Memory B cell (primary cell): ENCODE measurements around the gene TBC1D9B.
A peak's percentile ranks its signal among the peaks of the same experiment; 100 is the strongest.

Source experiments
- ATAC-seq: fragments of 150-1000 bp; cut with Tn5 transposase; 2 replicates; pipeline ENCODE4 v1.10.0; 2021; ENCODE audit warnings: low read depth, mild to moderate bottlenecking, moderate library complexity
- DNase-seq, 2 donors: peaks; one replicate each; pipeline ENCODE4 v3.0.0; 2022; ENCODE audit warnings: low spot score in 2 of 2
- H3K27ac Mint-ChIP-seq: one replicate; pipeline ENCODE4 v1.8.0; 2022; ENCODE audit warnings: mild to moderate bottlenecking, moderate library complexity, mixed read lengths
- H3K27me3 Mint-ChIP-seq: one replicate; pipeline ENCODE4 v1.8.0; 2022; ENCODE audit warnings: mixed read lengths
- H3K36me3 Mint-ChIP-seq: one replicate; pipeline ENCODE4 v1.8.0; 2022; ENCODE audit warnings: mild to moderate bottlenecking, mixed read lengths
- H3K4me1 Mint-ChIP-seq: one replicate; pipeline ENCODE4 v1.8.0; 2022; ENCODE audit warnings: mixed read lengths
- H3K4me3 Mint-ChIP-seq: one replicate; pipeline ENCODE4 v1.8.0; 2022; ENCODE audit warnings: mild to moderate bottlenecking, moderate library complexity, mixed read lengths
- H3K9me3 Mint-ChIP-seq: one replicate; pipeline ENCODE4 v1.8.0; 2022; ENCODE audit warnings: mixed read lengths

TBC1D9B gene

DNA sequence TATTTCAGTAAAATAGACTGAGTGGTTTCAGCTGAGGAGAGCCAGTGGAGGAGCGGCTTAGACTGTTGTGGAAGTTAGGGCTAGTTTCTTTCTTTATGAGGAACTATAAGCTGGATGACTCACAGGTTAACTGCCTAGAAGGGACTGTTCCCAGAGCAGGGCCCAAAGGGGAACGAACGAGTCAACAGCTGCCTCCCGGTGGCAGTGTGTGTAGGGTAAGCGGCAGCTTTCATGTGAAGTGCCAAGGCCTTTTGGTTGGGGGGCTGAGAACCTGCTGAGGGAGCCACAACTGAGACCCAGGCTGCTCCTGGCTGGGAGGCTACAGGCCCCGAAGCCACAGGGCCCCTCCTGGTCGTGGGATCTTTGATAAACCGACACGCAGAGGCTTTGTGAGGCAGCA lies 80.0 kb downstream of the TBC1D9B start:
- no peak for DNase-seq
- peaks cover 31% of the 10 kb centered on the region for H3K36me3 Mint-ChIP-seq
- peaks cover 10% of the 10 kb centered on the region for H3K4me1 Mint-ChIP-seq

DNA sequence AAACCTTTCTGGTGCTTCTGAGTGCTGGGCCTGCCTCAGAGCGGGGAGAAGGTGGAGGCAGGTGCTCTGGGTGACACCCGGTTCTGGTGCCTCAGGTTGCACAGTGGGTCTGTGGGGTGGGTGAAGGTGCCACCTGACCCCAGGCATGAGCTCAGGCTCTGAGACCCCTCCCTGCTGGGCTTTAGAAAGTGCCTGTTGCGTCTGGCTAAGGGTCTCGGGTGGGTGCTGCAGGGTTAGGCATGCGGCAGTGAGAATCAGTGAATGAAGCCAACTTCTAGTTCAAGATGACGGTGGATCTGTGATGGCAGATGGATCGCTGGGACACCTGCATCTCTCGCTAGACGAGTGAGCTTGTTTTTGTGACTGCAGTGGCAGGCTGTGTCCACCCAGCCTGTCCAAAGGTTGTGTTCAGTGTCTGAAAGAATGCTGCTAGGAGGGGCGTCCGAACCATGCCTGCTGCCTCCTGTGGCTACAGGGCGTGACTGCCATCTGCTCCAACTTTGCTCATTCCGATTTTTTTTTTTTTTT lies 82.0 kb downstream of the TBC1D9B start:
- no peaks in the 10 kb centered on the region for H3K9me3 Mint-ChIP-seq
- H3K4me1 Mint-ChIP-seq, result peaks cover 21% of the 10 kb centered on the region
- peaks cover 21% of the 10 kb centered on the region for H3K36me3 Mint-ChIP-seq
- no peak for DNase-seq
- no peak overlapping the region for H3K4me3 Mint-ChIP-seq
- peak overlapping the region; percentile 35 for H3K27ac Mint-ChIP-seq
- no peak for ATAC-seq
- no peaks in the 10 kb centered on the region for H3K27me3 Mint-ChIP-seq

More for the DNA sequence above, 80.0 kb downstream of the TBC1D9B start:
- no peaks in the 10 kb centered on the region for H3K9me3 Mint-ChIP-seq
- ATAC-seq, result no peak
- H3K4me3 Mint-ChIP-seq, result no peak overlapping the region
- H3K27me3 Mint-ChIP-seq, result no peaks in the 10 kb centered on the region
- H3K27ac Mint-ChIP-seq, result peak overlapping the region; percentile 59

DNA sequence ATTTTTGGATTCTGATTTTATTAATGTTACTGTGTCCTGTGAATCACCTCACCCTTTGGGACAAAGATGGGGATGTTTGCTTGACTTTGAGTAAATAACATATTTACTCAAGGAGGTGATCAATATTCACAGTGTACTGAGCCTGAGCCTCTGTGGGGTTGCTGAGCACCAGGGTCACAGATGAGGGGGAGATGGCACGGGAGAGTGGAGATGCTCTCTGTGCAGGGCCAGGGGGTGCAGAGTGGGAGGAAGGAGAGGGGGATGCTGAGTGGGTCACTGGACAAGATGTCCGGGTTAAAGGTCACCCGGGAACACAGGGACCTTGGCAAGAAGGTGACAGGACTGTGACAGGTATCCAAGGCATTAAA lies 83.0 kb downstream of the TBC1D9B start:
- no peaks in the 10 kb centered on the region for H3K27me3 Mint-ChIP-seq
- peaks cover 26% of the 10 kb centered on the region for H3K4me1 Mint-ChIP-seq
- peaks cover 17% of the 10 kb centered on the region for H3K36me3 Mint-ChIP-seq
- H3K9me3 Mint-ChIP-seq, result no peaks in the 10 kb centered on the region
- DNase-seq (no peak), ATAC-seq (no peak)
- no peak overlapping the region for H3K4me3 Mint-ChIP-seq
- H3K27ac Mint-ChIP-seq, result peak overlapping the region; percentile 82

DNA sequence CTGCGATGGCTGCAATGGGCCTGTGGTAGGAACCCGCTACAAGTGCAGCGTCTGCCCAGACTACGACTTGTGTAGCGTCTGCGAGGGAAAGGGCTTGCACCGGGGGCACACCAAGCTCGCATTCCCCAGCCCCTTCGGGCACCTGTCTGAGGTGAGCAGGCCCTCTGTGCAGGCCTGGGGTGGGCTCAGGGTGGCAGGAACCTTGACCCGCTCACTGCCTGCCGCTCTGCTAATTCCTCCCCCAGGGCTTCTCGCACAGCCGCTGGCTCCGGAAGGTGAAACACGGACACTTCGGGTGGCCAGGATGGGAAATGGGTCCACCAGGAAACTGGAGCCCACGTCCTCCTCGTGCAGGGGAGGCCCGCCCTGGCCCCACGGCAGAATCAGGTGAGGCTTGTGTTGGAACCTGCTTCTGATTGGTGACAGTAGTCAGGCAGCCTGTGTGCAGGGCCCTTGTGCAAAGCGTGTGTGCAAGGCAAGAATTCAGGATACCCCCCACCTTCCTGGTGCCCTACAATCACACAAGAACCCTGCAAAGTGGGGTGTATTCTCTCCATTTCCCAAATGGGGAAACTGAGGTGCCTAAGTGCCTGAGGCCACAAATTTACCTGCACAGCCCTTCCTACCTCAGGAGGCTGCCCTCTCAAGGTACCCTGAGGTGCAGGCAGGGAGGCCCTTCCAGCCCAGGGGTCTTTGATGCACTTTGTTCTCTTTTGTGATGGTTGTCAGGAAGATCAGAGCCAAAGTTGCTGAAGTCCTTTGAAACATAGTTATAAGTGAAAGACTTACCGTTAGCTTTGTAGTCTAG lies 83.6 kb downstream of the TBC1D9B start:
- H3K4me1 Mint-ChIP-seq, result peaks cover 27% of the 10 kb centered on the region
- H3K4me3 Mint-ChIP-seq, result no peak overlapping the region
- H3K27ac Mint-ChIP-seq, result peak overlapping the region; percentile 82
- no peak for DNase-seq
- H3K9me3 Mint-ChIP-seq, result no peaks in the 10 kb centered on the region
- no peak for ATAC-seq
- peaks cover 12% of the 10 kb centered on the region for H3K36me3 Mint-ChIP-seq
- H3K27me3 Mint-ChIP-seq, result no peaks in the 10 kb centered on the region

DNA sequence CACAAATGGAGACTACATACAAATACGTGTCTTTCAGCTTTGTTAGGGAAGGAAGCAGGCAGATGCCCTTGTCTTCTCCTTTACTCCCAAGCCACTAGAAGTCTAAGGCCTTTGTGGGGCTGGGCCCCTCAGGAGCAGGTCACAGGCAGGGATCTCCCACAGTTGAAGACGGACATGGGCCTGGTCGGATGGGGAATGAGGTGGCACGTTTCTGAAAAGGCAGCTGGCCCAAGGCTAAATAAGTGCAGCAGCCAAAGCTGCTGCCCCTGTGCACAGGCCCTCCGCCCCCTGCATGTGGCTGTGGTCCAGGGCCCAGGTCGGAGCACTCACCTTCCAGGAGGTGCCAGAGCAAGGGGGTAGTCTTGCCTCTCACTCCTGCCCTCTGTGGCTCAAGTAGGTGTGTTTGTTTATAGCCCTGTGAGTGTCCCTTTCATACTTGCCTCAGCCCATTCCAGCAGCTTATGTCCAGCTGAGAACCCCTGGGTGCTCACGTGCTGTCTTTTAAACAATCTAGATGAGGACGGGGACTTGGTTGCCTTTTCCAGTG lies 85.2 kb downstream of the TBC1D9B start:
- peaks cover 31% of the 10 kb centered on the region for H3K4me1 Mint-ChIP-seq
- peaks cover 9% of the 10 kb centered on the region for H3K36me3 Mint-ChIP-seq
- no peaks in the 10 kb centered on the region for H3K9me3 Mint-ChIP-seq

DNA sequence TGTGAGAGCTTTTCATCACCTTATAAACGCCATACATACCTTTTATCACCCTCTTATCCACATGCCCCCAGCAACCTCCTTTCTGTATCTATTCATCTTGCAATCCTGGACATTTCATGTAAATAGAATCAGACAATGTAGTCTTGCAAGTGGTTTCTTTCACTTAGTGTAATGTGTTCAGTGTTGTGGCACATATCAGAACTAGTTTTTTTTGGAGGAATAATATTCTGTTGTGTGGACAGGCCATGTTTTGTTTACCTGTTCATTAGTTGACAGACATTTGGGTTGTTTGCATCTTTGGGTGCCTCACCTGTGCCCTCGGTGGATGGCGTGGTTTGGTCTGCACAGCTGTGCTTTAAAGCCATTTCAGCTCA lies 85.7 kb downstream of the TBC1D9B start:
- H3K36me3 Mint-ChIP-seq, result peaks cover 9% of the 10 kb centered on the region
- no peak for DNase-seq
- ATAC-seq, result no peak

More for the DNA sequence above, 85.2 kb downstream of the TBC1D9B start:
- Mint-ChIP-seq H3K27ac (peak overlapping the region; percentile 99), H3K27me3 (no peaks in the 10 kb centered on the region), H3K4me3 (peak overlapping the region; percentile 95)
- DNase-seq, result no peak
- ATAC-seq, result no peak

DNA sequence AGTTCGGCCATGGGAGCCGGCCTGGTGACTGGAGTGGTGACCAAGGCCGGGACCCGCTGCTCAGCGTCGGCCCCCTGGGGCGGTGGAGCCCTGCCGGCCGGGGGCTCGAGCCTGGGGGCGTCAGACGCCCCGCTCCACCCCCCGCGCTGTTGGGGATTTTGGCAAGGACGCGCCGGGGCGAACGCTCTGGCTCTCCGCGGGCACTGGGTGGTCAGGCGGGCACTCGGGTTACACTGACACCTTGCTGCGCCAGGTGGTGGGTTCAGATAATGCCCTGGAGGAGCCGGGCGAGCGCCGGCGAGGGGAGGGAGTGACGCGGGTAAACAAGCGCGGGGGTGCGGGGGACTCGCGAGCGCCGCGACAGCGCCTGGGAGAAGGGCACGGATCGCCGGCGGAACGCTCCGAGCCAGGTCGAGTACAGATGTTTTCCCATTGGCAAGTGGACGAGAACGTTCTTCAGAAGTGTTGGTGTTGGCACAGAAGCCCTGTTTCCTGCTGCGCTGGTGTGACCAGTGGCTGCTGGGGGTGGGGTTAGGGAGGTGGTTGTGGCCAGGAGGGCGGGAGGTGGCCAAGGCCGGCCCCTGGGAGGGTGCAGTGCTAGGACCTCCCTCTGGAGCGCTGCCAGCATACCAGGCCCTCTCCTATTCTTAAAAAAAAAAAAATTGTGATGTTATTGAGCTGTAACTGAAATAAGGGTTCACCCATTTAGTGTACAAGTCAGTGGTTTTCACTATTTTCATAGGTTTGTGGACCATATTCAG lies 86.2 kb downstream of the TBC1D9B start:
- peak overlapping the region; percentile 99 for H3K27ac Mint-ChIP-seq
- H3K27me3 Mint-ChIP-seq, result no peaks in the 10 kb centered on the region
- H3K36me3 Mint-ChIP-seq, result peaks cover 9% of the 10 kb centered on the region
- peaks cover 33% of the 10 kb centered on the region for H3K4me1 Mint-ChIP-seq
- peak; percentile 72 to 88 for DNase-seq
- H3K4me3 Mint-ChIP-seq, result peak overlapping the region; percentile 95
- ATAC-seq, result peak; percentile 49
- no peaks in the 10 kb centered on the region for H3K9me3 Mint-ChIP-seq

More for the DNA sequence above, 85.7 kb downstream of the TBC1D9B start:
- Mint-ChIP-seq H3K9me3 (no peaks in the 10 kb centered on the region), H3K4me3 (peak overlapping the region; percentile 95), H3K4me1 (peaks cover 33% of the 10 kb centered on the region), H3K27me3 (no peaks in the 10 kb centered on the region), H3K27ac (peak overlapping the region; percentile 99)

DNA sequence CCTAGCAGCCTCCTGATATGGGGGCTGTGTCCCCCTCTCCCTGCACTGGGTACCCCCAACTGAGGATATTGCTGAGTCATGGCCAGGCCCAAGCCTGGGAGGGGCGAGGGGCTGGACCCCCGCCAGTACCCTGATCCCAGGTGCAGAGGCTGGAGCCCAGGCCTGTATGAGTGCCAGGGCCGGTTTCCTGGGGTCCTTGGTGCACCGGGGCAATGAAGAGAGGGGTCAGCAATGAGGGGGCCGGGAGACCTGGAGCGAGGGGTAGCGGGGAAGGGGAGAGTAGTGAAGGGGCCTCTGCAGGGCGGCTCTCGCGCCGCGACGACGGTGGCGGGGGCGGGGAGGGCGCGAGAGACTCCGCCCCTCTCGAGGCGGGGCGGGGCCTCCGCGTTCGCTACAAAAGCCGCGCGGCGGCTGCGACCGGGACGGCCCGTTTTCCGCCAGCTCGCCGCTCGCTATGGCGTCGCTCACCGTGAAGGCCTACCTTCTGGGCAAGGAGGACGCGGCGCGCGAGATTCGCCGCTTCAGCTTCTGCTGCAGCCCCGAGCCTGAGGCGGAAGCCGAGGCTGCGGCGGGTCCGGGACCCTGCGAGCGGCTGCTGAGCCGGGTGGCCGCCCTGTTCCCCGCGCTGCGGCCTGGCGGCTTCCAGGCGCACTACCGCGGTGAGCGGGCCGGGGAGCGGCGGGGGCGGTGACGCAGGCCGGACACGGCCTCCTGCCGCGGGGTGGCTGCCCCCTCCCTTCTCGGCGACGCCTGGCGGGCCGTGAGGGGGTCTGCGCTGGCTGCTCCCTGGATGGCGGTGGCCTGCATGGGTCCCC lies 87.0 kb downstream of the TBC1D9B start, which contains the start of gene SQSTM1:
SQSTM1 (plus strand) TSS at position 423 of the 815 bp plus-strand sequence; CDS start at position 455, 32 bp downstream.
- peak; percentile 40 for ATAC-seq
- Mint-ChIP-seq H3K36me3 (peaks cover 9% of the 10 kb centered on the region), H3K4me1 (peaks cover 35% of the 10 kb centered on the region)

DNA sequence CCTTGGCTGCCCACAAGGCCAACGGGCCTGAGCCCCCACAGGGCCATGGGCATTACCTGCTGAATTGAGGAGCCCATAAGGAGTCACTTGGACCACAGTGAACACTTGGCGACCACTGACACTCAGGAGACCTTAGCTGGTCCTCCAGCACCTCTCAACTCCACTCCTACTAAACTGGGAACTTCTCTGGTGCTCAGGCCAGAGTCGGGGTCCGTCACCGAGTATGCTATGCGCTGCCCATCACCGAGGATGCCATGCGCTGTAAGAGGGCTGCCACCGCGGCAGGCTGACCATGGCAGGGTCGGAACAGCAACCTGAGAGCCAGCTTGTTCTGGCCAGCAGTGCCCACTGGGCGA lies 87.6 kb downstream of the TBC1D9B start:
- Mint-ChIP-seq H3K36me3 (peaks cover 7% of the 10 kb centered on the region), H3K9me3 (no peaks in the 10 kb centered on the region), H3K4me3 (peak overlapping the region; percentile 91), H3K27ac (peak overlapping the region; percentile 99), H3K4me1 (peaks cover 37% of the 10 kb centered on the region), H3K27me3 (no peaks in the 10 kb centered on the region)
- ATAC-seq (no peak), DNase-seq (no peak)

More for the DNA sequence above, 87.0 kb downstream of the TBC1D9B start, which contains the start of gene SQSTM1:
- peak within 1 kb of the TSS; percentile 99 for H3K27ac Mint-ChIP-seq
- no peaks in the 10 kb centered on the region for H3K27me3 Mint-ChIP-seq
- DNase-seq, result peak; percentile 92 to 96
- peak within 1 kb of the TSS; percentile 95 for H3K4me3 Mint-ChIP-seq
- no peaks in the 10 kb centered on the region for H3K9me3 Mint-ChIP-seq

DNA sequence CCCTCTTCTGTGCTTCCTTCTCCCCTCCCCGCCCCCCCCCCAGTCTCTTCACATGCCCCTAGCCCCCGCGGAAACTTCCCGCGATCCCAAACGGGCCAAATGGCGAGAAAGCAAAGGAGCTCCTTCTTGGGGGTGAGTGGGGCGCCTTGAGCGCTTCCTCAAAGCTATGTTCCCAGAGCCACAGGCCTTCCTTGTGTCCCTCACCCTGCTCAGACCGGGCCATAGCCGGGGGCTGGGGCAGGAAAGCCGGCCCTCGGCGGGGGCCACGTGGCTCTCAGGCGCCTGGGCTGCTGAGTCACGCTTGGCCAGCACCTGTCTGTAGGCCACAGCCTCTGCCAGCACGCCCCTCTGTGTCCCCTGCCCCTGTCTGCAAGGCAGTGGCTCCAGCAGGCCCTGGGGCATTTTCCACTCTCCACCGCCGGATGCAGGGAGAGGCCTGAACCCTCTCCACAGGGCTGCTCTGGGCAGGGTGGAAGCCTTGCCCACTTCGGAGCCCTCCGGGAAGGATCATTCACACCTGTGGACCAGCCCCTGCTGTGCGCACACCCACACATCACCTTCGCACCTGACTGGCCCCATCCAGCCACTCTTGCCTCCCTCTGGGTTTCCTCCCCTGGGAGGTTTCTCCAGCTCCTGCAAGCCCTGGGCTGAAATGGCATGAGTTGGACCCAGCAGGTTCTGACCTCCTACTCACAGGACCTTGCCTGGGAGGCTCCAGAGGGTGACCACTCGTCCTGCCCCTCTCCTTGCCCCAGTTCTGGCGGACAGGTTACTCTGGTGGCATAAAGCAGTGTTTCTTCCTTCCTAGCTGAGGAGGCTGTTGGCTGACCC lies 88.2 kb downstream of the TBC1D9B start:
- H3K27me3 Mint-ChIP-seq, result no peaks in the 10 kb centered on the region
- no peaks in the 10 kb centered on the region for H3K9me3 Mint-ChIP-seq
- peak overlapping the region; percentile 91 for H3K4me3 Mint-ChIP-seq
- peak; percentile 6 for ATAC-seq
- peaks cover 3% of the 10 kb centered on the region for H3K36me3 Mint-ChIP-seq
- peaks cover 33% of the 10 kb centered on the region for H3K4me1 Mint-ChIP-seq
- peak; percentile 53 to 79 for DNase-seq
- H3K27ac Mint-ChIP-seq, result peak overlapping the region; percentile 99

DNA sequence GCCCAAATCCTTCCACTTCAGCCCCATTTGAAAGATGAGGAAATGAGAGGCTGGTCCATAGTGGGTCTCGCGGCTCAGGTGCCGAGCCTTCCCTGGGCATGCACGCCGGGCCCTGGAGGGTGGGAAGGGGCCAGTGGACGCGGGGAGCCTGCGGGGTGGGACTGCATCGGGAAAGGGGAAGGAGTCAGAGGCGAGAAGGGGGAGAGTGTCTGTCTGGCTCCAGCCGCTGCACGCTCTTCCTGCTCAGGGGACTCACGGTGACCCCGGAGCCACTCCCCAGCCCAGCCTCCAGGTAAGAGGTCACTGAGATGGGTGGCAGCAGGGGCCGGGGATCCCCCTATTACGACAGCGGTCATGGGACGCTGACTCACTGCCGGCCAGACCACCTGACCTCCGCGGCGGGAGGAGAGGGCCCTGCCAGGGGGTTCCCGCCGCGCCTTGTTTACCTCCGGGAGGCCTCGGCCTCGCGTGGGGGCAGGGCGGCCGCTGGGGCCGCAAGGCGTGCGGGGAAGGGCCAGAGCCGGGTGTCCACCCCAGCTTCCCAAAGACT lies 88.9 kb downstream of the TBC1D9B start:
- H3K9me3 Mint-ChIP-seq, result no peaks in the 10 kb centered on the region
- H3K27me3 Mint-ChIP-seq, result no peaks in the 10 kb centered on the region
- peak overlapping the region; percentile 99 for H3K27ac Mint-ChIP-seq
- ATAC-seq (peak; percentile 74), DNase-seq (peak; percentile 86 to 91)
- peaks cover 33% of the 10 kb centered on the region for H3K4me1 Mint-ChIP-seq
- no peaks in the 10 kb centered on the region for H3K36me3 Mint-ChIP-seq
- H3K4me3 Mint-ChIP-seq, result peak overlapping the region; percentile 86

DNA sequence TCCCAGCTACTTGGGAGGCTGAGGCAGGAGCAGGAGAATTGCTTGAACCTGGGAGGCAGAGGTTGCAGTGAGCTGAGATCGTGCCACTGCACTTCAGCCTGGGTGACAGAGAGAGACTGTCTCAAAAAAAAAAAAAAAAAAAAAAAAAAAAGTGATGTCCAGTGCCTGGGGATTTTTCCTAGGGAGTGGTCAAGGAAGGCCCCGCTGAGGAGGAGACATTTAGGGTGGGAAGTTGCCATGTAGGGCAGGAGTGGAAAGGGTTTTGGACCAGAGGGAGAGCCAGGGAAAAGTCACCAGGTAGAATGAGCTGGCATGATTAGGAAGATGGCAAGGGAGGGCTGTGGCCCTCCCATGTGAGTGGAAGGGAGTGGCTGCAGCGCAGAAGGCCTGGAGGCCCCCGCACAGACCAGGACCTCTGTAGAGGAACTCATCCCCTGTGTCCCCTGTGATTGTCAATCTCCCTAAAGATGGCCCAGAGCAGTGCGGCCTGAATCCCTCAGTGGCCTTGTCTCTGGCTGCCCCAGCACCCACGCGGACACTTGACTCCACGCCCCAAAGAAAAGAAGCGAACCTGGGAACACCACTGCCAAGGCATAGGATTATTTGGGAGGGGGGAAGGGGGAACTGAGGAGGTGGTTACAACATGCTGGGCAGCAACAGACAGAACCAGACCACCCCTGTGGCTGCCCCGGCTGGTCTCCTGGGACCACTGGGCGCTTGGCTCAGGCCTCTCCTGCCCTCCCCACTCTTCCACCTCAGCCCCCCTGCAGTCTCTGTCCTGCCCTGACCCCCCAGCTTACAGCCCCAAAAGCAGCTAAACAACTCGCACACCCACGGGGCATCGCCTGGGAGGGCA lies 89.6 kb downstream of the TBC1D9B start:
- H3K4me3 Mint-ChIP-seq, result peak overlapping the region; percentile 86
- H3K4me1 Mint-ChIP-seq, result peaks cover 33% of the 10 kb centered on the region
- H3K9me3 Mint-ChIP-seq, result no peaks in the 10 kb centered on the region
- ATAC-seq, result no peak
- no peak for DNase-seq
- H3K36me3 Mint-ChIP-seq, result peaks cover under 1% of the 10 kb centered on the region
- no peaks in the 10 kb centered on the region for H3K27me3 Mint-ChIP-seq
- peak overlapping the region; percentile 99 for H3K27ac Mint-ChIP-seq
